ENCODE results near the gene NOS3.
A peak's percentile ranks its signal among the peaks of the same experiment; 100 is the strongest.

The NOS3 gene

GRCh38 chr7:150980663-150981062, 10.2 kb upstream of the NOS3 start:
- peak in 1 of 2 experiments; percentile 31 for DNase-seq

DNA sequence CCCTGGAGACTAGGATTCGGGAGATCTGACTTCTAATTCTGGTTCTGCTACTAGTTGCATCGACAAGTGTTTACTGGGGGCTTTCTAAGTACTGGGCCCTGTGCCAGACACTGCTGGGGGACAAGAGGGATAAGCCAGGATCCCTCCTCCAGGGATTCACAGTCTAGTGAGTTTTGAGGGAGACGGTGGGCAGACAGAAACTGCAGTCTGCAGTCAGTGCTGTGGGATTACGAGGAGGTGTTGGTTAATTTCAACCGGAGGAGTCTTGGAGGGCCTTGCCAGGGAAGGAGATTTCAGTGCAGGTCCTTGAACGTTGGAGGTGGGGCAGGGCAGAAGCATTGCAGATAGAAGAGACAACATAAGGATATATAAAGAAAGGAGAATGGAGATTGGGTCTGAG, 9.2 kb upstream of the NOS3 start:
- no peak for DNase-seq

GRCh38 chr7:150982351-150982750, 8.5 kb upstream of the NOS3 start:
- DNase-seq, result no peak

GRCh38 chr7:150983893-150984368, 6.9 kb upstream of the NOS3 start:
- no peak for DNase-seq

GRCh38 chr7:150986099-150986512, 4.7 kb upstream of the NOS3 start:
- peak; percentile 50 to 93 for DNase-seq

DNA sequence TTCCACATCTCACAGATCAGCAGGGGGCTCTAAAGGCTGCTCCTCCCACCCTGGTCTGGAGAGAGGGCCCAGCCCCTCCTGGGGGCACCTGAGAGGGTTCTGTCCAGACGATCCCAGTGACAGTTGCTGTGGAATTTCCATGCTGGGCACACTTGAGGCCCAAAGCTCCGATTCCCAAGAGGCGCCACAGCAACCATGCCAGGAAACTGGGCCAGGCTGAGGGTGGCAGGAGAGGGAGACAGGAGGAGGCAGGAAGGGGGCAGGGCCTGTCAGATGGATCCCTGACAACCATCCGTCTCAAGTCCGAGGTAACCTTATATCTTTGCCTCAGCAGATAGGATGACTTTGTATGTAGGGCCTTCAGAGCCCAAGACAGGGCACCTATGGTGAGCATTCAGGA, 4.3 kb upstream of the NOS3 start:
- DNase-seq, result no peak

GRCh38 chr7:150988230-150989226, 2.3 kb upstream of the NOS3 start:
- peak; percentile 52 to 86 for DNase-seq

- DNase-seq, result no peak
Measured at GRCh38 chr7:150989456-150989855, 1.4 kb upstream of the NOS3 start.

- DNase-seq, result no peak
Measured at GRCh38 chr7:150992051-150992640, 1.3 kb downstream of the NOS3 start.

DNA sequence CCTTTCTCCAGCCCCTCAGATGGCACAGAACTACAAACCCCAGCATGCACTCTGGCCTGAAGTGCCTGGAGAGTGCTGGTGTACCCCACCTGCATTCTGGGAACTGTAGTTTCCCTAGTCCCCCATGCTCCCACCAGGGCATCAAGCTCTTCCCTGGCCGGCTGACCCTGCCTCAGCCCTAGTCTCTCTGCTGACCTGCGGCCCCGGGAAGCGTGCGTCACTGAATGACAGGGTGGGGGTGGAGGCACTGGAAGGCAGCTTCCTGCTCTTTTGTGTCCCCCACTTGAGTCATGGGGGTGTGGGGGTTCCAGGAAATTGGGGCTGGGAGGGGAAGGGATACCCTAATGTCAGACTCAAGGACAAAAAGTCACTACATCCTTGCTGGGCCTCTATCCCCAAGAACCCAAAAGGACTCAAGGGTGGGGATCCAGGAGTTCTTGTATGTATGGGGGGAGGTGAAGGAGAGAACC, 2.1 kb downstream of the NOS3 start:
- DNase-seq, result peak; percentile 40 to 79

GRCh38 chr7:150993511-150993910, 2.7 kb downstream of the NOS3 start:
- DNase-seq, result no peak

DNA sequence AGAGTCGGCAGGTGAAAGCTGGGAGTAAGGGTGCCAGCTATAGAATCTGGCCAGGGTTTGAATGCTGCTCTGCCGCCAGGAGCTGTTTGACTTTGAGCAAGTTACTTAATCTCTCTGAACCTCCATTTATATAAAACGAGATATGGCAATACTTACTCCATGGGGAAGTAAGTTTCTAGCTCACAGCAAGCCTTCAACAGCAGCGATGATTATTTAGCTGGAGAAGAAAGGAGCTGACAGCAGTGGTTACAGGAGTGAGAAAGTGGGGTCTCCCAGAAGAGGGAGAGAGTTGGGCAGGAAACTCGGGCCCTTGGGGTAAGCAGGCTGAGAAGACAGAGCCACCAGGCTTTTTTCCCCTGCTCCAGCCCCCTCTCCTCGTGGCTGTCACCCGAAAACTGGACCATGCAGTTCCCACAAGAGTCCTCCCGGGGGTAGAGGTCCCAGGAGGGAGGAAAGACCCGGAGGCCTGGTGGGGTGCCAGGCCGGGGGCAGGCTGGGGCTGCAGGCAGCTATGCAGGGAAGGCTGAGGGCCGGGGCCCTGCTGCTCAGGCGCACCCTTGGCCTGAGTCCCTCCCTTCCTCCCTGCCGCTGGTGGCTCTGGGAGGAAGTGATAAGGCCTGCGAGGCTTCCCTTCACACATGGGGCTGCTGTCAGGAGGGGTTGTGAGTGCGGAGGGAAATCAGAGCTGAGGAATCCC, 3.5 kb downstream of the NOS3 start:
- DNase-seq, result no peak

DNA sequence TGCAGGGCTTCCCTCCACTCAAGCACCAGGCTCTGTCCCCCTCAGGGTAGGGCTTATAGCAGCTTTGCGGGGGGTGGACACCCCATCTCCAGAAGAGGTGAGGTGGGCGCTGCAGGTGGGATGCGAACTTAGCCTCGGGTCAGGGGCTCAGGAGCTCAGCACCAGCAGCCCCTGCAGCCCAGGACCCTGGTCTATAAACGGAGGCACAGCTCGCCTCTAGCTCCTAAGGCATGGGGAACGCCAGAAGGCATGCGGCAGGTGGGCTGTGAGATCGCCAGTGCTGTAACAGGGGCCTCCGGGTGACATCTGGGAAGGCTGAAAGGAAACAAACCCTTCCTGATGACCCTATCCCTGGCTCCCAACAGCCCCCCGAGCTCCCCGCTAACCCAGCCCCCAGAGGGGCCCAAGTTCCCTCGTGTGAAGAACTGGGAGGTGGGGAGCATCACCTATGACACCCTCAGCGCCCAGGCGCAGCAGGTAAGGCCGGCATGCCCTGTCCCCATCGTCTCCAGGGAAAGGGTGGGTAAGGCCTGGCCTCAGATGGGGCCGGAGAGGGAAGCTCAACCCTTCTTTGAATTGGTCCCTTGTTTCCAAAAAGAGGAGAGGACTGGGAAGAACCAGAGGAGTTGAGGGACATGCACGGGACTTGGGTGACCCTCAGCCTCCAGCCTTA, 4.2 kb downstream of the NOS3 start:
- peak in 1 of 2 experiments; percentile 49 for DNase-seq

DNA sequence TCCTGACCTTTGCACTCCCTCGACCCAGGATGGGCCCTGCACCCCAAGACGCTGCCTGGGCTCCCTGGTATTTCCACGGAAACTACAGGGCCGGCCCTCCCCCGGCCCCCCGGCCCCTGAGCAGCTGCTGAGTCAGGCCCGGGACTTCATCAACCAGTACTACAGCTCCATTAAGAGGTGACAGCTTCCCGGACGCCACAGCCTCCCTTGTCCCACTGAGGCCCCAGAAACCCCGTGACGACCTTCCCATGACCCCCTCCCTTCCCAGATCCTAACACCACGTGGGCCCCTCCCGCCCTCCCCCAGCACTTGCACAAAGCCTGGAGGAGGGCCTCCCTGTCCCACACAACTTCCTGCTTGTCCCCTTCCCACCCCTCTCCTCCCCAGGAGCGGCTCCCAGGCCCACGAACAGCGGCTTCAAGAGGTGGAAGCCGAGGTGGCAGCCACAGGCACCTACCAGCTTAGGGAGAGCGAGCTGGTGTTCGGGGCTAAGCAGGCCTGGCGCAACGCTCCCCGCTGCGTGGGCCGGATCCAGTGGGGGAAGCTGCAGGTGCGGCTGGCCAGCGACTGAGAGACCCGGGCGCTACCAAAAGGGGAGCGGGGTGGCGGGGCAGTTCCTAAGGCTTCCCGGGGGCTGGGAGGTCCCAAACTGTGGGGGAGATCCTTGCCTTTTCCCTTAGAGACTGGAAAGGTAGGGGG, 5.7 kb downstream of the NOS3 start:
- DNase-seq, result no peak

DNA sequence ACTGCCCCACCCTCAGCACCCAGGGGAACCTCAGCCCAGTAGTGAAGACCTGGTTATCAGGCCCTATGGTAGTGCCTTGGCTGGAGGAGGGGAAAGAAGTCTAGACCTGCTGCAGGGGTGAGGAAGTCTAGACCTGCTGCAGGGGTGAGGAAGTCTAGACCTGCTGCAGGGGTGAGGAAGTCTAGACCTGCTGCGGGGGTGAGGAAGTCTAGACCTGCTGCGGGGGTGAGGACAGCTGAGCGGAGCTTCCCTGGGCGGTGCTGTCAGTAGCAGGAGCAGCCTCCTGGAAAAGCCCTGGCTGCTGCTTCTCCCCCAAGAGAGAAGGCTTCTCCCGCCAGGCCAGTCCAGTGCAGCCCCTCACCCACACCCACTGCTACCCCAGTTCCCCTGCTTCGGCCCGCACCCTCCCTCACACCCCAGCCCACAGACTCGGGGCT, 6.3 kb downstream of the NOS3 start:
- no peak for DNase-seq

DNA sequence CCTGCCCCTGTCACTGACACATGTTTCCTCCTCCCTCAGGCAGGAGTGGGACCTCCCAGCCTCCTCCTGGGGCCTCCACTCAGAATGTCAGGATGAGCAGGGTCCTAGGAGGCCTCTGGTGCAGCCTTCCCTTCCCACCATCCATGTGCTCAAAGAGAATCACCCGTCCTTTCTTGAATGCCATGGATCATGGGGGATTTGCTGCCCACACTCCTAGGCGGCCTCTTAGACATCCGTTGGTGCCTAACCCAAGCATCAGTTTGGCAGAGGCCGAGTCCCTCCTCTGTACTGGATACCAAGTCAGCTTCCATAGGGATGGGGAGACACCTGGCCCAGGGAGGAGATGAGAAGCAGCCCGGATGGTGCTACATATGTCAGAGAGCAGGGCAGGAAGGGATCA, 7.0 kb downstream of the NOS3 start:
- no peak for DNase-seq

DNA sequence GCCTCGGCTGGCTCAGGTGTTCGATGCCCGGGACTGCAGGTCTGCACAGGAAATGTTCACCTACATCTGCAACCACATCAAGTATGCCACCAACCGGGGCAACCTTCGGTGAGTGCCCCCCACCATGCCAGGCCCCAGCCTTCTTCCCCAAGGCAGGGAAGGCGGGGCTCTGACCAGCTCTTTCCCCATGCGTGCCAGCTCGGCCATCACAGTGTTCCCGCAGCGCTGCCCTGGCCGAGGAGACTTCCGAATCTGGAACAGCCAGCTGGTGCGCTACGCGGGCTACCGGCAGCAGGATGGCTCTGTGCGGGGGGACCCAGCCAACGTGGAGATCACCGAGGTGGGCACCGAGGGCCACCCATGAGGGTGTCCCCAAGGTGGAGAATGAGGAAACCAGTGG, 7.5 kb downstream of the NOS3 start:
- no peak for DNase-seq

DNA sequence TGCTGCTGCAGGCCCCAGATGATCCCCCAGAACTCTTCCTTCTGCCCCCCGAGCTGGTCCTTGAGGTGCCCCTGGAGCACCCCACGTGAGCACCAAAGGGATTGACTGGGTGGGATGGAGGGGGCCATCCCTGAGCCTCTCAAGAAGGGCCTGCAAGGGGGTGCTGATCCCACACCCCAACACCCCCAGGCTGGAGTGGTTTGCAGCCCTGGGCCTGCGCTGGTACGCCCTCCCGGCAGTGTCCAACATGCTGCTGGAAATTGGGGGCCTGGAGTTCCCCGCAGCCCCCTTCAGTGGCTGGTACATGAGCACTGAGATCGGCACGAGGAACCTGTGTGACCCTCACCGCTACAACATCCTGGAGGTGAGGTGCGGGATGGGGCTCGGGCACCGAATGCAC, 8.2 kb downstream of the NOS3 start:
- DNase-seq, result no peak

DNA sequence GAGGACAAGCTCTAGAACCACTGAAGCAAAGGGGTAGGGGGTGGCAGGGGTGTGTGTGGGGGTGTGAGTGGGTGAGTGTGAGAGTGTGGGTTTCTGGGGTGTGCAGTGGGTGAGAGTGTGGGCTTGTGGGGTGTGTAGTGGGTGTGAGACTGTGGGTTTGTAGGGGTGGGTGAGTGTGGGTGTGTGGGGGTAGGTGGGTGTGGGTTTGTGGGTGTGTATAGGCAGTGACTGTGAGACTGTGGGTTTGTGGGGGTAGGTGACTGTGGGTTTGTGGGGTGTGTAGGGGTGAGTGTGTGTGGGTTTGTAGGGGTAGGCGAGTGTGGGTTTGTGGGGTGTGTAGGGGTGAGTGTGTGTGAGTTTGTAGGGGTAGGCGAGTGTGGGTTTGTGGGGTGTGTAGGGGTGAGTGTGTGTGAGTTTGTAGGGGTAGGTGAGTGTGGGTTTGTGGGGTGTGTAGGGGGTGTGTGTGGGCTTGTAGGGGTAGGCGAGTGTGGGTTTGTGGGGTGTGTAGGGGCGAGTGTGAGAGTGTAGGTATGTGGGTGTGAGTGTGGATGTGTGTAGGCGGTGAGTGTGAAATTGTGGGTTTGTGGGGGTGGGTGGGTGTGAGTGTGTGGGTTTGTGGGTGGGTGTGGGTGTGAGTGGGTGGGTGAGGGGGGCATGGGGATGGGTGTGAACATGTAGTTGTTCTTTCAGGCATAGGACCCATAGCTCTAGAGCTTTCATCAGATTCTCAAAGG, 8.8 kb downstream of the NOS3 start:
- DNase-seq, result no peak

GRCh38 chr7:151000897-151001495, 10.2 kb downstream of the NOS3 start:
- DNase-seq, result no peak

DNA sequence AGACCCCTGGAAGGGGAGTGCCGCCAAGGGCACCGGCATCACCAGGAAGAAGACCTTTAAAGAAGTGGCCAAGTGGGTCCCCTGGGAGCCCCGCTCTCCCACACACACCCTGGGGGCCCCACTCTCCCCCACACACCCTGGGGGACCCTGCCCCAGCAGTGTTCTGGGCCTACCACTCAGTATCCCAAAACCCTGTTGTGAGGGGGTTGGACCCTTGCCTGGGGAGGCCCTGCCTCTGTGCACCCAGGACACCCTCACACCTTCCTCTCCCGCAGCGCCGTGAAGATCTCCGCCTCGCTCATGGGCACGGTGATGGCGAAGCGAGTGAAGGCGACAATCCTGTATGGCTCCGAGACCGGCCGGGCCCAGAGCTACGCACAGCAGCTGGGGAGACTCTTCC, 10.7 kb downstream of the NOS3 start:
- no peak for DNase-seq
